Astrocyte (in vitro differentiated cells and primary cell): Measurements from ENCODE around the gene CTDSPL. TPM values are rescaled to one million over a fixed set of nuclear protein-coding genes. Genes with fewer than 3 reads are reported as not detected.
A peak's percentile ranks its signal among the peaks of the same experiment; 100 is the strongest.

ENCODE experiments used
- DNase-seq: peaks from one replicate; pipeline ENCODE4 v3.0.0-alpha.2; 2010; ENCODE audit warnings: low read depth
- FAIRE-seq: peaks from 2 replicates; lab custom pipeline; 2011; peaks lifted over from hg19 to GRCh38; lab: Jason Lieb, UNC
- H2AFZ ChIP-seq: 2 replicates; pipeline ENCODE4 v1.6.0; 2012; ENCODE audit warnings: low read depth, low read length, inconsistent platforms
- H3K27ac ChIP-seq: 2 replicates; pipeline ENCODE4 v1.5.1; 2011; ENCODE audit warnings: low read depth, low read length, inconsistent platforms
- H3K27me3 ChIP-seq: 2 replicates; pipeline ENCODE4 v1.6.0; 2011; ENCODE audit warnings: low read length, inconsistent platforms; ENCODE audit not compliant: insufficient read depth
- H3K36me3 ChIP-seq: 2 replicates; pipeline ENCODE4 v1.5.1; 2011; ENCODE audit warnings: low read length, inconsistent platforms; ENCODE audit not compliant: insufficient read depth
- H3K4me1 ChIP-seq: 2 replicates; pipeline ENCODE4 v1.5.1; 2011; ENCODE audit warnings: low read length, inconsistent platforms; ENCODE audit not compliant: insufficient read depth
- H3K4me2 ChIP-seq: 2 replicates; pipeline ENCODE4 v1.6.0; 2012; ENCODE audit warnings: low read length, inconsistent platforms
- H3K4me3 ChIP-seq: 2 replicates; pipeline ENCODE4 v1.5.1; 2011; ENCODE audit warnings: low read depth, mild to moderate bottlenecking, low read length, inconsistent platforms; ENCODE audit not compliant: insufficient read depth
- H3K79me2 ChIP-seq: 2 replicates; pipeline ENCODE4 v1.6.0; 2012; ENCODE audit warnings: mild to moderate bottlenecking, low read length, inconsistent platforms; ENCODE audit not compliant: insufficient read depth
- H3K9ac ChIP-seq: 2 replicates; pipeline ENCODE4 v1.6.0; 2012; ENCODE audit warnings: mild to moderate bottlenecking, low read length, inconsistent platforms
- H3K9me3 ChIP-seq: 2 replicates; pipeline ENCODE4 v1.5.1; 2012; ENCODE audit warnings: low read depth, mild to moderate bottlenecking, low read length, inconsistent platforms; ENCODE audit not compliant: insufficient read depth
- H4K20me1 ChIP-seq: 2 replicates; pipeline ENCODE4 v1.6.0; 2012; ENCODE audit warnings: low read length, inconsistent platforms; ENCODE audit not compliant: insufficient read depth
- H3K27ac Mint-ChIP-seq: one replicate; pipeline ENCODE4 v1.8.0; 2021; ENCODE audit warnings: mild to moderate bottlenecking, mixed read lengths; ENCODE audit not compliant: unreplicated experiment
- H3K27me3 Mint-ChIP-seq: one replicate; pipeline ENCODE4 v1.8.0; 2021; ENCODE audit warnings: low read depth, mixed read lengths; ENCODE audit not compliant: unreplicated experiment
- H3K36me3 Mint-ChIP-seq: one replicate; pipeline ENCODE4 v1.8.0; 2021; ENCODE audit warnings: low read depth, mixed read lengths; ENCODE audit not compliant: unreplicated experiment
- H3K4me1 Mint-ChIP-seq: one replicate; pipeline ENCODE4 v1.8.0; 2021; ENCODE audit warnings: low read depth, mixed read lengths; ENCODE audit not compliant: unreplicated experiment
- H3K4me3 Mint-ChIP-seq: one replicate; pipeline ENCODE4 v1.8.0; 2021; ENCODE audit warnings: mild to moderate bottlenecking, moderate library complexity, mixed read lengths; ENCODE audit not compliant: unreplicated experiment
- H3K9me3 Mint-ChIP-seq: one replicate; pipeline ENCODE4 v1.8.0; 2021; ENCODE audit warnings: mild to moderate bottlenecking, mixed read lengths; ENCODE audit not compliant: unreplicated experiment
- EZH2 ChIP-seq: IDR thresholded peaks from 2 replicates; pipeline ENCODE4 v1.6.1; 2012; ENCODE audit warnings: mild to moderate bottlenecking, low read length, inconsistent platforms; ENCODE audit not compliant: insufficient read depth
- total RNA-seq: library from RNA; stranded (reverse); gene quantifications from 2 replicates; pipeline ENCODE4 v1.2.1, GENCODE V29; 2021
- TF ChIP-seq, protein P1 (sequence below): IDR thresholded peaks from 2 replicates; pipeline ENCODE4 v1.5.1; 2011; ENCODE audit warnings: low read depth, mild to moderate bottlenecking, inconsistent platforms, low read length, moderate library complexity; ENCODE audit not compliant: insufficient read depth

Gene CTDSPL
- total RNA-seq, 1 donor from 2014 or later, result 37.9 TPM

DNA sequence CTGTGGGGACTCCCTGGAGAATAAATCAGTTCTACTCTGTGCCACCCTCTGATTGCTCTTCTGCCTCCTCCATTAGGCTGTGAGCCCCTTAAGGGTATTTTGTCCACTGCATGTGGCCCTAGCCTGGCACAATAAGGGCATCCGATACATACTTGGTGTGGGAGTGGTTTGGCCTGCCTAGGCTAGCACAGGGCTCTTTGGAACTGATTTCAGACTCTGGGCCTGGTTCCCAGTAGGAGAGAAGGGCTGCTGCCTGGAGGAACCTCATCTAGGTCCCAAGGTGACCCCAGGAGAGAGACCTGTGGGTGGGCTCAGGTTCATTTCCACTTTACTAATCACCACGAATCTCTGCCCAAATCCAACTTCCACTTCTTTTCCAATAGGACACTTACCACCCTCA, 5.3 kb upstream of the CTDSPL start:
- no peaks in the 10 kb centered on the region for H3K36me3 ChIP-seq
- H3K9me3 Mint-ChIP-seq, result peaks cover 3% of the 10 kb centered on the region
- H3K27me3 ChIP-seq, result no peaks in the 10 kb centered on the region
- H3K4me3 ChIP-seq, result no peak overlapping the region
- TF ChIP-seq EZH2, result no peak
- TF ChIP-seq, protein P1, sequence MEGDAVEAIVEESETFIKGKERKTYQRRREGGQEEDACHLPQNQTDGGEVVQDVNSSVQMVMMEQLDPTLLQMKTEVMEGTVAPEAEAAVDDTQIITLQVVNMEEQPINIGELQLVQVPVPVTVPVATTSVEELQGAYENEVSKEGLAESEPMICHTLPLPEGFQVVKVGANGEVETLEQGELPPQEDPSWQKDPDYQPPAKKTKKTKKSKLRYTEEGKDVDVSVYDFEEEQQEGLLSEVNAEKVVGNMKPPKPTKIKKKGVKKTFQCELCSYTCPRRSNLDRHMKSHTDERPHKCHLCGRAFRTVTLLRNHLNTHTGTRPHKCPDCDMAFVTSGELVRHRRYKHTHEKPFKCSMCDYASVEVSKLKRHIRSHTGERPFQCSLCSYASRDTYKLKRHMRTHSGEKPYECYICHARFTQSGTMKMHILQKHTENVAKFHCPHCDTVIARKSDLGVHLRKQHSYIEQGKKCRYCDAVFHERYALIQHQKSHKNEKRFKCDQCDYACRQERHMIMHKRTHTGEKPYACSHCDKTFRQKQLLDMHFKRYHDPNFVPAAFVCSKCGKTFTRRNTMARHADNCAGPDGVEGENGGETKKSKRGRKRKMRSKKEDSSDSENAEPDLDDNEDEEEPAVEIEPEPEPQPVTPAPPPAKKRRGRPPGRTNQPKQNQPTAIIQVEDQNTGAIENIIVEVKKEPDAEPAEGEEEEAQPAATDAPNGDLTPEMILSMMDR, result no peak
- no peak for FAIRE-seq
- peaks cover 12% of the 10 kb centered on the region for H3K4me1 Mint-ChIP-seq
- peaks cover 5% of the 10 kb centered on the region for H3K27me3 Mint-ChIP-seq
- no peak overlapping the region for H3K4me3 Mint-ChIP-seq
- no peak overlapping the region for H3K9ac ChIP-seq
- peaks cover 3% of the 10 kb centered on the region for H3K36me3 Mint-ChIP-seq
- peaks cover 12% of the 10 kb centered on the region for H3K4me1 ChIP-seq
- no peak overlapping the region for H3K4me2 ChIP-seq
- H2AFZ ChIP-seq, result no peak overlapping the region
- H3K9me3 ChIP-seq, result peaks cover 3% of the 10 kb centered on the region
- peaks cover 5% of the 10 kb centered on the region for H4K20me1 ChIP-seq
- DNase-seq, result no peak
- no peak overlapping the region for H3K27ac ChIP-seq
- H3K27ac Mint-ChIP-seq, result no peak overlapping the region
- no peaks in the 10 kb centered on the region for H3K79me2 ChIP-seq

DNA sequence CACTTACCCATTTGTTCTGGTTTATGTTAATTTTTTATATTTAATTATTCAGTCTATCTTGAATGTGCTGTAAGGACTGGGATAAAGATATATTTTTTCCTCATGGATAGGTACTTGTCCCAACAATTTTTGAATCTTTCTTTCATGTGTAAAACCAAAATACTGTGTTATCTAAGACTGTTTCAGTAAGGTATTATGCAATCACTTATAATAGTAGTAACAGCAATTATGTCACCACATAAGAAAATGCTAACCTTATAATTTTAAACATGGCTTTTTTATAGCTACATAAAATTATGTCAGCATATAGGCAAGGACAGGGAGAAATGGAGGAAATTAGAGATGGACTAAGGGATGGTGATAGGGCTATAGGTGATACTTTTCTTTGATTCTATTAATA, 2.9 kb upstream of the CTDSPL start:
- H3K36me3 ChIP-seq, result no peaks in the 10 kb centered on the region
- H3K4me2 ChIP-seq, result no peak overlapping the region
- FAIRE-seq (no peak), DNase-seq (no peak)
- H2AFZ ChIP-seq, result no peak overlapping the region
- H3K36me3 Mint-ChIP-seq, result peaks cover 3% of the 10 kb centered on the region
- no peak overlapping the region for H3K4me3 ChIP-seq
- TF ChIP-seq, protein P1, result no peak
- TF ChIP-seq EZH2, result no peak
- H3K4me1 Mint-ChIP-seq, result peaks cover 13% of the 10 kb centered on the region
- H4K20me1 ChIP-seq, result peaks cover 19% of the 10 kb centered on the region
- no peak overlapping the region for H3K4me3 Mint-ChIP-seq
- H3K27ac ChIP-seq, result no peak overlapping the region
- peaks cover 5% of the 10 kb centered on the region for H3K27me3 Mint-ChIP-seq
- peaks cover 4% of the 10 kb centered on the region for H3K9me3 Mint-ChIP-seq
- no peak overlapping the region for H3K27ac Mint-ChIP-seq
- H3K27me3 ChIP-seq, result no peaks in the 10 kb centered on the region
- peaks cover 14% of the 10 kb centered on the region for H3K79me2 ChIP-seq
- peaks cover 28% of the 10 kb centered on the region for H3K4me1 ChIP-seq
- peaks cover 3% of the 10 kb centered on the region for H3K9me3 ChIP-seq
- no peak overlapping the region for H3K9ac ChIP-seq

DNA sequence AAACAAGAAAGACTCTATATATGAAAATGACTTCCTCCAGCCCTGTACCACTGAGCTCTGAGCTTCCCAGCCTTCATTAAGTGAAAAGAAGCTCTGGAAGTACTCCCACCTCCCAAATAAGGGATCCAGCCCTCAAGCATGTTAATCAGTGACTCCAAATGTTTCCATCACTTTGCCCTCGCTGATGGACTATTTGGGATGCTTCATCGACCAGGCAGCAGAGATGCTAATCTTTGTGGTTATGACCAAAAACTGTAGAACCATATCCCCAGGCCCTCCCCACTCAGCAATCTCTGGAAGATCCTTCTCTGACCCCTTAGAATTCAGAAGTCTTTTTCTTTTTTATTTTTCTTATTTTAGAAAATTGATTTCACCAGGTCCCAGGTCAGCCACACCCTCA, 2.3 kb upstream of the CTDSPL start:
- H3K27ac Mint-ChIP-seq, result no peak overlapping the region
- H4K20me1 ChIP-seq, result peaks cover 25% of the 10 kb centered on the region
- H3K9me3 ChIP-seq, result peaks cover 3% of the 10 kb centered on the region
- TF ChIP-seq EZH2, result no peak
- TF ChIP-seq, protein P1, result no peak
- DNase-seq, result no peak
- no peak overlapping the region for H2AFZ ChIP-seq
- no peaks in the 10 kb centered on the region for H3K36me3 ChIP-seq
- no peak overlapping the region for H3K27ac ChIP-seq
- H3K79me2 ChIP-seq, result peaks cover 20% of the 10 kb centered on the region
- peaks cover 4% of the 10 kb centered on the region for H3K9me3 Mint-ChIP-seq
- H3K4me1 Mint-ChIP-seq, result peaks cover 19% of the 10 kb centered on the region
- H3K27me3 Mint-ChIP-seq, result peaks cover 5% of the 10 kb centered on the region
- FAIRE-seq, result no peak
- H3K36me3 Mint-ChIP-seq, result peaks cover 3% of the 10 kb centered on the region
- H3K27me3 ChIP-seq, result no peaks in the 10 kb centered on the region
- no peak overlapping the region for H3K4me3 ChIP-seq
- peaks cover 32% of the 10 kb centered on the region for H3K4me1 ChIP-seq
- no peak overlapping the region for H3K4me2 ChIP-seq
- H3K9ac ChIP-seq, result no peak overlapping the region
- peak overlapping the region; percentile 45 for H3K4me3 Mint-ChIP-seq
